Thymus (tissue), 11 donors: ENCODE data around the gene GOSR1. TPM values are rescaled to one million over a fixed set of nuclear protein-coding genes. Genes with fewer than 3 reads are reported as not detected.
"Not testable (repeated sequence)": the region's sequence is repeated elsewhere in the genome, so short reads cannot be mapped to it uniquely, and the experiment has no call there.

Source experiments
- DNase-seq, 9 donors: peaks; one replicate each; pipeline ENCODE4 v3.0.0-alpha.2; 2013; ENCODE audit warnings: low spot score in 9 of 9, low read depth in 6 of 9, missing footprints in 1 of 9
- H3K27ac ChIP-seq, 2 donors: one replicate each; pipeline ENCODE4 v1.5.1; 2013; ENCODE audit warnings: control low read depth in 1 of 2, low read depth in 1 of 2, low read length in 1 of 2, mild to moderate bottlenecking in 1 of 2, moderate library complexity in 1 of 2
- H3K27me3 ChIP-seq, 2 donors: one replicate each; pipeline ENCODE4 v1.5.1; 2013; ENCODE audit warnings: low read length in 1 of 2; ENCODE audit not compliant: control insufficient read depth in 2 of 2, insufficient read depth in 1 of 2
- H3K36me3 ChIP-seq, 2 donors: one replicate each; pipeline ENCODE4 v1.5.1; 2013; ENCODE audit warnings: low read length in 1 of 2, mild to moderate bottlenecking in 1 of 2, moderate library complexity in 1 of 2; ENCODE audit not compliant: control insufficient read depth in 2 of 2, insufficient read depth in 2 of 2
- H3K4me1 ChIP-seq, 2 donors: one replicate each; pipeline ENCODE4 v1.5.1; 2013; ENCODE audit warnings: low read length in 2 of 2; ENCODE audit not compliant: control insufficient read depth in 2 of 2, insufficient read depth in 2 of 2
- H3K4me3 ChIP-seq, 2 donors: one replicate each; pipeline ENCODE4 v1.5.1; 2013; ENCODE audit warnings: low read length in 2 of 2, control low read depth in 1 of 2, mild to moderate bottlenecking in 1 of 2
- H3K9me3 ChIP-seq, 2 donors: one replicate each; pipeline ENCODE4 v1.5.1; 2013; ENCODE audit warnings: low read length in 1 of 2, mild to moderate bottlenecking in 1 of 2; ENCODE audit not compliant: control insufficient read depth in 2 of 2, insufficient read depth in 1 of 2
- WGBS: extraction: QIAGEN DNeasy Blood & Tissue Kit; methylation state at CpG from one replicate; pipeline ENCODE4 v1.1.7; 2013; 5-methylcytosine and 5-hydroxymethylcytosine counted together
- polyA plus RNA-seq: library from polyadenylated mRNA; stranded (reverse); fragments of 200-250 nt; gene quantifications from one replicate; pipeline ENCODE4 v1.2.3, GENCODE V29; 2013
- total RNA-seq: library from RNA; stranded (reverse); fragments of 120-200 nt; gene quantifications from one replicate; pipeline ENCODE4 v1.2.4, GENCODE V29; 2013
- donor health status: healthy.

Gene GOSR1
- total and polyA plus RNA-seq, 2 donors = 22.2 to 26.2 TPM

DNA sequence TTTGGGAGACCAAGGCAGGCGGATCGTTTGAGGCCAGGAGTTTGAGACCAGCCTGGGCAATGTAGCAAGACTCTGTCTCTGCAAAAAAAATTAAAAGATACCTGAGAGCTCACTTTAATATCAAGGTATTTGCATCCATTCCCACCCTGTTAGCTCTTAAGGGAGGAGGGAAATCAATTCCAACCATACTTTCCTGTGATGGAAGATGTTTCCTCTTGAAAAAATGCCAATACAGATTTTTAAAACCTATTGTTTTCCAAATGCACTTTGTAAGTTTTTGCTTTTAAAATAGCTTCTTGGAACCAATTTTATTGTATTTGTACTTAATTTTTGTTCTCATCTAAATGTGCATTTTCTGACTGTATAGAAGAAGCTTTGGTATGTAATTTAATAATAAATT lies 49.2 kb downstream of the GOSR1 start:
- Histone ChIP-seq H3K4me1 (no peaks in the 10 kb centered on the region), H3K27me3 (no peaks in the 10 kb centered on the region), H3K36me3 (peaks cover 17 to 26% of the 10 kb centered on the region in 2 donors), H3K9me3 (no peaks in the 10 kb centered on the region), H3K4me3 (no peak overlapping the region), H3K27ac (no peak overlapping the region)
- 96% methylated on average over 2 of the region's 2 CpGs for WGBS
- DNase-seq = no peak

DNA sequence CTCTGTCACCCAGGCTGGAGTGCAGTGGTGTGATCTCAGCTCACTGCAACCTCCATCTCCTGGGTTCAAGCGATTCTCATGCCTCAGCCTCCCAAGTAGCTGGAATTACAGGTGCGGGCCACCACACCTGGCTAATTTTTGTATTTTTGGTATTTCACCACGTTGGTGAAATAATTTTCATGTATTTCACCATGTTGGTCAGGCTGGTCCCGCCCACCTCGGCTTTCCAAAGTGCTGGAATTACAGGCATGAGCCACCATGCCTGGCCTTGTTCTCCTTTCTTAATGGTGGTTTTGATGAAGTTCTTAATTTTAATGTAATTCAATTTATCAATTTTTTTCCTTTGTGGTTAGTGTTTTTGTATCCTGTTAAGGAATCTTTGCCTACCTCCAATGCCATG lies 51.5 kb downstream of the GOSR1 start:
- DNase-seq, H3K4me1 ChIP-seq, H3K27ac ChIP-seq, H3K4me3 ChIP-seq, H3K9me3 ChIP-seq, H3K27me3 ChIP-seq: not testable (repeated sequence)
- peaks cover 3 to 12% of the 10 kb centered on the region in 2 donors for H3K36me3 ChIP-seq
- 96% methylated on average over 5 of the region's 5 CpGs for WGBS

DNA sequence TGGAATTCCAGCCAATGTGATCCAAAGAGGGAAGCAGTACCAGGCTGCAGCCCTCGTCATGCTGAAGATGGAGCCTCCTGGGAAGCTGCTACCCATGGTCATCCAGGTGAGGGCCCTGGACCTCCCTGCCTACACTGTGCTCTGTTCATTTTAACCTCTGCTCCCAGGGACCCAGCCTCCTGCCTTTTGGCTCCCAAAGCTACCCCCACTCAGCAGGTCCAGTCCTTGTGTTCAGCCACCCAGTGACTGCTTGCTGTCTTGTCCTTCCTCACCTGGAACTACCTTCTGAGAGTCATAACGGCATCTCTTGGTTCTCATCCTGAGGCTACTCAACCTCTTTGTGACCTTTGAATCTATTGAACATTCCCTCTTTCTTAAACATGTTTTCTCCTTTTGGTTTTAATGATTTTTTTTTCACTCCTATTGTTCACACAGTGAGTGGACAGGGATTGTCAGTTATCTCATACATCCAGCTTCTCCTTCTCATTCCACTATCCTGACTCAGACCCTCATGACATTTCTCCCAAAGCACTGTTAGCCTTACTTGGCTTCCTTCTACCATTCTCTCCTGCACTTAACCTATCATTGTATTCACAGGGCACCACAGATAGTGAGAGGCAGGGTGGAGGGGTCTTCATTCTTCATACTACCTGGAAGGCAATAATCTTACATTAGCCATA lies 53.3 kb downstream of the GOSR1 start:
- 98% methylated on average over 2 of the region's 2 CpGs for WGBS
- no peaks in the 10 kb centered on the region for H3K4me1 ChIP-seq
- no peaks in the 10 kb centered on the region for H3K9me3 ChIP-seq
- no peak overlapping the region for H3K27ac ChIP-seq
- H3K27me3 ChIP-seq = no peaks in the 10 kb centered on the region
- H3K36me3 ChIP-seq = peaks cover 0 to 3% of the 10 kb centered on the region in 2 donors
- DNase-seq = no peak
- H3K4me3 ChIP-seq = no peak overlapping the region

DNA sequence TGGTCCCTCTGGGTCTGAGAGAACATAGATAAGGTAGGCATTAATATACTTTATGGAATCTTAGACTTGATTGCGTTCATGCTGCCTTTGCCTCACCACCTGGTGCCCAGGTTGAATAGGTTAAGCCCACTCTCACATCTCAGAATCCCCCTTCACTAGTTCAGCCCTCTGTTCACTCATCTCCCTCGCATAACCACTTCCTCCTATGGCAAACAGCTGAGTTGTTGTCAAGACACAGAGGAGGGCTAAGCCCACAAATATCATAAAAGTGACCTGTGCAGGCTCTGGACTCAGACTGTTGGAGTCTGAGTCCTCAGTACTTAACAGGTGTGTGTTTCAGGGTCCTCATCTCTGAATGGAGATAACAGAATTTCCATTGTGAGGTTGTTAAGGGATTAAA lies 55.7 kb downstream of the GOSR1 start:
- no peak overlapping the region for H3K27ac ChIP-seq
- no peak overlapping the region for H3K4me3 ChIP-seq
- no peaks in the 10 kb centered on the region for H3K36me3 ChIP-seq
- peak in 1 of 9 donors; percentile 9 for DNase-seq
- 59% methylated on average over 2 of the region's 2 CpGs for WGBS
- H3K4me1 ChIP-seq = no peaks in the 10 kb centered on the region
- H3K27me3 ChIP-seq = no peaks in the 10 kb centered on the region
- H3K9me3 ChIP-seq = no peaks in the 10 kb centered on the region

DNA sequence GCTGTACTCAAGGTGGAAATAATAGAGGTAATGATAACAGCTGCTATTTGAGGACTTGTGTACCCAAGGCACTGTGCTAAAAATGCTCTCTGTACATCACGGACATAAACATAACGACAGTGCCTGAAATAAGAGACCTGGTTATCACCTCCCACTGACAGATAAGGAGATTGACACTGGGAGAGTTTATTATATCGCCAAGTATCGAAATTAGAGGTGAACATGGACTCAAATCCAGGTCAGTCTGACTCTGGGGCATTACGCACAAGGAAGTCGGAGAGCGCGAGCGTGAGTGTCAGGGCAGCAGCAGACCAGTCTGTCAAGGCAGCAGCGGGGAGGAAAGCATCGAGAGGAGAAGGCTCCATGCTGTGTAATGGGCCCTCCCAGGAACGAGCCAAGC lies 57.1 kb downstream of the GOSR1 start:
- DNase-seq = no peak
- Histone ChIP-seq H3K9me3 (no peaks in the 10 kb centered on the region), H3K36me3 (no peaks in the 10 kb centered on the region), H3K4me3 (no peak overlapping the region), H3K27me3 (no peaks in the 10 kb centered on the region), H3K27ac (no peak overlapping the region), H3K4me1 (no peaks in the 10 kb centered on the region)
- 98% methylated on average over 12 of the region's 12 CpGs for WGBS

DNA sequence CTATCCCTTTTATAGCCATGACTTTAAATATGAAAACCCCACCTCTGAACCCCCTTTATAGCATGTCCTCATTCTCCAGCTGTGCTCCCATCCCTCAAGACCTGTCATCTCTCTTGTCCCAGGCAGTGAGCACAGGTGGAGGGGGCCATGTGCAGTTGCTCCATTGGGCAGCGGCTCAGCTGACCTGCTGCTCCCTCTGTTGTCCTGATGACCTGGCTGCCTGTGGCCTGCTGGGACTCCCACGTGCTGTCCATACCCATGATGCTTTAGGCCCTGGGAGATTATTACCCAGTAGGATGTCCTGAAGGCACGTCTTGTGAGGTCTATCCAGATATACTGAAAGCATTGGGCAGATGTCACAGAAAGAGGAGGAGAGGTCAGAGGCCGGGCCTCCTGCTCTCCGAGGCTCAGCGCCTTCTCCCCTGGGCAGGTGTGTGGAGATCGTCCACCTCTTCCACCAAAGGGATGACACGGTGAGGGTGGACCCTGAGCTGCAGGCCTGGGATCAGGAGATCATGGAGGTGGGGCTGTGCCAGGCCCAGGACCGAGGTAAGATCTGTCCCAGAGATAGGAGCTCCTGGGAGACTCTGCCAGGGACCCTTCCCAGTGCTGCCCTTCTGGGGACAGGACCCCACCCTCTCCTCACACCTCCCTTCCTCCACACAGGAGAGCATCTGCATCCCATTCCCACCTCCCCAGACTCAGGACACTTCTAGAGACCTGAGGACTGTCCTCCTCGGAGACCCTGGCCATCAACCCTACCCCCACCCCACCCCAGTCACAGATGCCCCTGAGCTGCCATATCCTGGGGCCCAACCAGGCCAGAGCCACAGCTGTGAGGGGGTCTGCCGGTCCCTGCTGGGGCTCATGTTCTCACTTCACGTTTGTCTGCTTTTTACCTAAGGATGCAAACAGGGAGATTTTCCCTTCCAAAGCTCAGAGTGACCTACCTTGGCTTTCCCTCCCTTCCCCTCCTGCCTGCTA lies 58.0 kb downstream of the GOSR1 start:
- Histone ChIP-seq H3K27ac (no peak overlapping the region), H3K36me3 (no peaks in the 10 kb centered on the region), H3K27me3 (no peaks in the 10 kb centered on the region), H3K4me3 (no peak overlapping the region), H3K9me3 (no peaks in the 10 kb centered on the region), H3K4me1 (no peaks in the 10 kb centered on the region)
- DNase-seq = no peak
- WGBS = 96% methylated on average over 12 of the region's 12 CpGs

DNA sequence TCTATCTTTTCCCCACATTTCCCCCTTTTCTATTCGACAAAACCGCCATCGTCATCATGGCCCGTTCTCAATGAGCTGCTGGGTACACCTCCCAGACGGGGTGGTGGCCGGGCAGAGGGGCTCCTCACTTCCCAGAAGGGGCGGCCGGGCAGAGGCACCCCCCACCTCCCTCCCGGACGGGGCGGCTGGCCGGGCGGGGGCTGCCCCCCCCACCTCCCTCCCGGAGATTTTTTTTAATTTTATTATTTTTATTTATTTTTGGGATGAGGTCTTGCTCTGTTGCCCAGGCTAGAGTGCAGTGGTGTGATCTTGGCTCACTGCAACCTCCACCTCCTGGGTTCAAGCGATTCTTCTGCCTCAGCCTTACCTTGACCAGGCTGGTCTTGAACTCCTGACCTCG lies 59.6 kb downstream of the GOSR1 start:
- H3K27ac ChIP-seq, H3K36me3 ChIP-seq, DNase-seq, H3K9me3 ChIP-seq, H3K4me1 ChIP-seq, H3K4me3 ChIP-seq, H3K27me3 ChIP-seq: not testable (repeated sequence)
- WGBS = 94% methylated on average over 16 of the region's 16 CpGs

DNA sequence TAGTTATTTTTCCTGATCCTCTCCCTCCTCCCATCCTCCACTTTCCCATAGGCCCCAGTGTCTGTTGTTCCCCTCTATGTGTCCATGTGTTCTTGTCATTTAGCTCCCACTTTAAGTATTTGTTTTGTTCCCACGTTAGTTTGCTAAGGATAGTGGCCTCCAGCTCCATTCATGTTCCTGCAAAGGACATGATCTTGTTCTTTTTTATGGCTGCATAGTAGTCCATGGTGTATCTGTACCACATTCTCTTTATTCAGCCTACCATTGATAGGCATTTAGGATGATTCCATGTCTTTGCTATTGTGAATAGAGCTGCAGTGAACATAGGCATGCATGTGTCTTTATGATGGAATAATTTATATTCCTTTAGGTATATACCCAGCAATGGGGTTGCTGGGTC lies 60.5 kb downstream of the GOSR1 start:
- H3K4me3 ChIP-seq, H3K4me1 ChIP-seq, DNase-seq, H3K27ac ChIP-seq, H3K27me3 ChIP-seq, H3K9me3 ChIP-seq, H3K36me3 ChIP-seq: not testable (repeated sequence)
- 84% methylated on average over 1 of the region's 1 CpG for WGBS

DNA sequence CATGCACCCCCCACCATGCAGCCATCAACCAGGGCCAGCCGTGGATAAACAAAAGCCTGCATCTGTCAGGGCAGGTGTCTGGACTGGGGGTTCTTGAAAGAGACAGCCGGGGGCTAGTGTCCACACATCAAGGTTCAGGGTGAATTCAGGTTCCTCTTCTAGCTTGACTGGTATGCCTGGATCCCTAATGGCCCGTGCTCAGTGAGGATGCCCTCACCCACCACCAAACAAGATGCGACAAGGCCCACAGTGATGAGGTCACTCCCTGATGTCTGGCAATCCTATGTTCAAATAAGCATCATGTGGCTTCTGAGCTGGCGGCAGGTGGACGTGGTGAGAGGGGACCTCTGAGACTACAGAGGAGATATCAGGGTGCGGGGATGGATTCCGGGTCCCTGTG lies 64.6 kb downstream of the GOSR1 start:
- 96% methylated on average over 8 of the region's 8 CpGs for WGBS
- no peaks in the 10 kb centered on the region for H3K9me3 ChIP-seq
- H3K27me3 ChIP-seq = no peaks in the 10 kb centered on the region
- H3K36me3 ChIP-seq = no peaks in the 10 kb centered on the region
- H3K4me3 ChIP-seq = no peak overlapping the region
- no peak overlapping the region for H3K27ac ChIP-seq
- no peak for DNase-seq
- no peaks in the 10 kb centered on the region for H3K4me1 ChIP-seq
